ENCODE results near the gene GNAL. TPM values are rescaled to one million over a fixed set of nuclear protein-coding genes. Genes with fewer than 3 reads are reported as not detected.

The GNAL gene
- total and polyA plus RNA-seq, 4 donors = 0.15 to 0.92 (median 0.72) TPM

DNA sequence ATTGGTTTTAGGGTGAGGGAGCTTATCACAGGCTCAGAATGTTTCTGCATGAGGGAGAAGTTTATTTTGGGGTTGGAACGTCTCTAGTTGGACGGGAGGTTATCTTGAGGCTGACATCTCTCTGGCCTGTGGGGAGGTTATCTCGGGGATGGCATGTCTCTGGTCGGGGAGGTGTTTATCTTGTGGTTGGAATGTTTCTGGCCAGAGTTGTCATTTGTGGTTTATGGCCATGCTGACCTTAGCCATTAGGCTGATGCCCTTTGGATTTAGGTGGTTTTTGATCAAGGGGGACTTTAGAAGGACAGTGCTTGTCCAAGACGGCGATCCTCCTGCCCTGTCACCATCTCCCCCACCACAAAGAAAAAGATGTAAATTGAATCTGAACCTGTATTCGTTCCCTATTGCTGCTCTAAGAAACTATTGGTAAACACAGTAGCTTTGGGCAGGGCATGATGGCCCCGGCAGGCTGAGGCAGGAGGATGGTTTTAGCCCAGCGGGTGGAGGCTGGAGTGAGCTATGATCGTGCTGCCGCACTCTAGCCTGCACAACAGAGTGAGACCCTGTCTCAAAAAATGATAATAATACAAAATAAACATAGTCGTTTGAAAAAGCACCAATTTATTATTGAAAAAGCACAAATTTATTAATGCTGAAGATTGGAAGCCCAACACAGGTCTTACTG, 236.9 kb downstream of the GNAL start:
- TF ChIP-seq, protein P1, sequence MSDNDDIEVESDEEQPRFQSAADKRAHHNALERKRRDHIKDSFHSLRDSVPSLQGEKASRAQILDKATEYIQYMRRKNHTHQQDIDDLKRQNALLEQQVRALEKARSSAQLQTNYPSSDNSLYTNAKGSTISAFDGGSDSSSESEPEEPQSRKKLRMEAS (IDR thresholded peaks at IDR 0.05) = no peak
- TF ChIP-seq, protein P2, sequence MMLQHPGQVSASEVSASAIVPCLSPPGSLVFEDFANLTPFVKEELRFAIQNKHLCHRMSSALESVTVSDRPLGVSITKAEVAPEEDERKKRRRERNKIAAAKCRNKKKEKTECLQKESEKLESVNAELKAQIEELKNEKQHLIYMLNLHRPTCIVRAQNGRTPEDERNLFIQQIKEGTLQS (IDR thresholded peaks at IDR 0.05) = no peak
- TF ChIP-seq FOXA1 (IDR thresholded peaks at IDR 0.05) (no peak), YY1 (IDR thresholded peaks at IDR 0.05) (no peak), SP1 (IDR thresholded peaks at IDR 0.05) (no peak), RAD21 (IDR thresholded peaks at IDR 0.05) (no peak)
- TF ChIP-seq, protein P3, sequence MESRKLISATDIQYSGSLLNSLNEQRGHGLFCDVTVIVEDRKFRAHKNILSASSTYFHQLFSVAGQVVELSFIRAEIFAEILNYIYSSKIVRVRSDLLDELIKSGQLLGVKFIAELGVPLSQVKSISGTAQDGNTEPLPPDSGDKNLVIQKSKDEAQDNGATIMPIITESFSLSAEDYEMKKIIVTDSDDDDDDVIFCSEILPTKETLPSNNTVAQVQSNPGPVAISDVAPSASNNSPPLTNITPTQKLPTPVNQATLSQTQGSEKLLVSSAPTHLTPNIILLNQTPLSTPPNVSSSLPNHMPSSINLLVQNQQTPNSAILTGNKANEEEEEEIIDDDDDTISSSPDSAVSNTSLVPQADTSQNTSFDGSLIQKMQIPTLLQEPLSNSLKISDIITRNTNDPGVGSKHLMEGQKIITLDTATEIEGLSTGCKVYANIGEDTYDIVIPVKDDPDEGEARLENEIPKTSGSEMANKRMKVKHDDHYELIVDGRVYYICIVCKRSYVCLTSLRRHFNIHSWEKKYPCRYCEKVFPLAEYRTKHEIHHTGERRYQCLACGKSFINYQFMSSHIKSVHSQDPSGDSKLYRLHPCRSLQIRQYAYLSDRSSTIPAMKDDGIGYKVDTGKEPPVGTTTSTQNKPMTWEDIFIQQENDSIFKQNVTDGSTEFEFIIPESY (IDR thresholded peaks at IDR 0.05) = no peak
- TF ChIP-seq, protein P4, sequence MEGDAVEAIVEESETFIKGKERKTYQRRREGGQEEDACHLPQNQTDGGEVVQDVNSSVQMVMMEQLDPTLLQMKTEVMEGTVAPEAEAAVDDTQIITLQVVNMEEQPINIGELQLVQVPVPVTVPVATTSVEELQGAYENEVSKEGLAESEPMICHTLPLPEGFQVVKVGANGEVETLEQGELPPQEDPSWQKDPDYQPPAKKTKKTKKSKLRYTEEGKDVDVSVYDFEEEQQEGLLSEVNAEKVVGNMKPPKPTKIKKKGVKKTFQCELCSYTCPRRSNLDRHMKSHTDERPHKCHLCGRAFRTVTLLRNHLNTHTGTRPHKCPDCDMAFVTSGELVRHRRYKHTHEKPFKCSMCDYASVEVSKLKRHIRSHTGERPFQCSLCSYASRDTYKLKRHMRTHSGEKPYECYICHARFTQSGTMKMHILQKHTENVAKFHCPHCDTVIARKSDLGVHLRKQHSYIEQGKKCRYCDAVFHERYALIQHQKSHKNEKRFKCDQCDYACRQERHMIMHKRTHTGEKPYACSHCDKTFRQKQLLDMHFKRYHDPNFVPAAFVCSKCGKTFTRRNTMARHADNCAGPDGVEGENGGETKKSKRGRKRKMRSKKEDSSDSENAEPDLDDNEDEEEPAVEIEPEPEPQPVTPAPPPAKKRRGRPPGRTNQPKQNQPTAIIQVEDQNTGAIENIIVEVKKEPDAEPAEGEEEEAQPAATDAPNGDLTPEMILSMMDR (IDR thresholded peaks at IDR 0.05; ENCODE audit: low read depth, low read length, missing input control) = no peak
- Histone ChIP-seq H3K36me3 (ENCODE audit: control insufficient read depth in 4 of 4, insufficient read depth in 3 of 4, low read depth in 1 of 4, low read length in 3 of 4) (no peaks in the 10 kb centered on the region), H3K4me3 (ENCODE audit: low read depth in 1 of 3, low read length in 3 of 3) (no peak overlapping the region), H3K4me1 (ENCODE audit: control insufficient read depth in 4 of 4, insufficient read depth in 4 of 4, low read length in 3 of 4) (peaks cover 0 to 5% (median 0%) of the 10 kb centered on the region in 4 donors), H3K27me3 (ENCODE audit: control insufficient read depth in 4 of 4, insufficient read depth in 4 of 4, low read length in 3 of 4) (no peaks in the 10 kb centered on the region), H3K27ac (ENCODE audit: low read depth in 1 of 2, low read length in 2 of 2) (no peak overlapping the region), H3K9ac (ENCODE audit: low read depth in 1 of 2, low read length in 2 of 2) (no peak overlapping the region), H3K9me3 (ENCODE audit: control insufficient read depth in 4 of 4, low read length in 3 of 4) (no peaks in the 10 kb centered on the region)
- WGBS = 72% methylated on average over 12 of the region's 12 CpGs
- no peak for DNase-seq (ENCODE audit: low spot score)

DNA sequence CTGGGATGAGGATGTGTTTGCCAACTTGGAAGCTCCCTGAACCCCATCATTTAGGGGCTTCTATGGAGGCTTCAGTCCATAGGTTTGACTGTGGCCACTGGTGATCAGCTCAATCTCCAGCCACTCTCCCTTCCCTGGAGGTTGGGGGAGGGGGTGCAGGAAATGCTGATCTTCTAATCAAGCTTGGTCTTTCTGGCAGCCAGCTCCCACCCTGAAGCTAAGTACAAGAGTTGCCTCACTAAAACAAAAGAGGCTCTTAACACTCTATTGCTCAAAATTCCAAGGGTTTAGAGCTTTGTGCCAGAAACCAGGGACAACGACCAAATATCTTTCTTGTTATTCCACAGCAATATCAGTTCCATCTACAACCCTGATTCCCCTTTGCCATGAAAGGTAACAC, 238.4 kb downstream of the GNAL start:
- no peaks in the 10 kb centered on the region for H3K4me1 ChIP-seq (ENCODE audit: control insufficient read depth in 4 of 4, insufficient read depth in 4 of 4, low read length in 3 of 4)
- H3K27ac ChIP-seq (ENCODE audit: low read depth in 1 of 2, low read length in 2 of 2) = no peak overlapping the region
- DNase-seq (ENCODE audit: low spot score) = no peak
- WGBS = 80% methylated on average over 1 of the region's 1 CpG
- no peaks in the 10 kb centered on the region for H3K27me3 ChIP-seq (ENCODE audit: control insufficient read depth in 4 of 4, insufficient read depth in 4 of 4, low read length in 3 of 4)
- H3K9ac ChIP-seq (ENCODE audit: low read depth in 1 of 2, low read length in 2 of 2) = no peak overlapping the region
- H3K36me3 ChIP-seq (ENCODE audit: control insufficient read depth in 4 of 4, insufficient read depth in 3 of 4, low read depth in 1 of 4, low read length in 3 of 4) = no peaks in the 10 kb centered on the region
- no peaks in the 10 kb centered on the region for H3K9me3 ChIP-seq (ENCODE audit: control insufficient read depth in 4 of 4, low read length in 3 of 4)
- TF ChIP-seq RAD21 (IDR thresholded peaks at IDR 0.05) = no peak
- TF ChIP-seq FOXA2 (IDR thresholded peaks at IDR 0.05) = no peak
- no peak for TF ChIP-seq HNF4A (conservative IDR thresholded peaks at IDR 0.05)
- no peak for TF ChIP-seq TAF1 (conservative IDR thresholded peaks at IDR 0.05)
- TF ChIP-seq HNF4G (IDR thresholded peaks at IDR 0.05) = no peak
- no peak for TF ChIP-seq EGR1 (IDR thresholded peaks at IDR 0.05; ENCODE audit: low read depth in 2 of 2)
- no peak for TF ChIP-seq NR2F2 (IDR thresholded peaks at IDR 0.05)
- TF ChIP-seq RXRA (IDR thresholded peaks at IDR 0.05) = no peak
- no peak overlapping the region for H3K4me3 ChIP-seq (ENCODE audit: low read depth in 1 of 3, low read length in 3 of 3)

DNA sequence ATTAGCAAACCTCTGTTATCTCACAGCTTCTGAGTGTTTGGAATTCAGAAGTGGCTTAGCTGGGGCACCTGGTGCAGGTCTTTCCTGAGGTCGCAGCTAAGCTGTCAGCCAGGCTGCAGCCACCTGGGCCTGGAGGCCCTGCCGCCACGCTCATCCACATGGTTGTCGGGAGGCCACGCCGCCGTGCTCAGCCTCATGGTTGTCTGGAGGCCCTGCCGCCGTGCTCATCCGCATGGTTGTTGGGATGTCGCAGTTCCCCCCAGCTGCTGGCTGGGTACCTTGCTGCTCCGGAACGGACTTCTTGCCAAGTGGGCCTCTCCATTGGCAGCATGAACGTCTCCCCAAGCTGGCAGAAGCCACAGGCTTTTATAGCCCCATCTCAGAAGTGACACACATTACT, 243.3 kb downstream of the GNAL start:
- no peak overlapping the region for H3K4me3 ChIP-seq (ENCODE audit: low read depth in 1 of 3, low read length in 3 of 3)
- no peaks in the 10 kb centered on the region for H3K9me3 ChIP-seq (ENCODE audit: control insufficient read depth in 4 of 4, low read length in 3 of 4)
- H3K27ac ChIP-seq (ENCODE audit: low read depth in 1 of 2, low read length in 2 of 2) = no peak overlapping the region
- H3K4me1 ChIP-seq (ENCODE audit: control insufficient read depth in 4 of 4, insufficient read depth in 4 of 4, low read length in 3 of 4) = no peaks in the 10 kb centered on the region
- no peaks in the 10 kb centered on the region for H3K27me3 ChIP-seq (ENCODE audit: control insufficient read depth in 4 of 4, insufficient read depth in 4 of 4, low read length in 3 of 4)
- no peaks in the 10 kb centered on the region for H3K36me3 ChIP-seq (ENCODE audit: control insufficient read depth in 4 of 4, insufficient read depth in 3 of 4, low read depth in 1 of 4, low read length in 3 of 4)
- H3K9ac ChIP-seq (ENCODE audit: low read depth in 1 of 2, low read length in 2 of 2) = no peak overlapping the region
- DNase-seq (ENCODE audit: low spot score) = no peak
- 96% methylated on average over 14 of the region's 14 CpGs for WGBS
- TF ChIP-seq HNF4G (IDR thresholded peaks at IDR 0.05) = no peak
- TF ChIP-seq EGR1 (IDR thresholded peaks at IDR 0.05; ENCODE audit: low read depth in 2 of 2) = no peak

Other genes with a start within 250 kb of the GNAL start
- gene SLC35G4, start 79.7 kb upstream of the GNAL start, total RNA-seq = not detected
- not detected for gene SLC35G4, start 79.7 kb upstream of the GNAL start, polyA plus RNA-seq
- 10 to 100 TPM; 19.5 to 23.6 TPM for gene CHMP1B, start 162.1 kb downstream of the GNAL start, total RNA-seq
- gene CHMP1B, start 162.1 kb downstream of the GNAL start, polyA plus RNA-seq = 10 to 100 TPM; 13.6 to 18.7 TPM
- 10 to 100 TPM in 1 of 2 donors, 1 to 10 TPM in 1; 9.8 to 31.0 TPM for gene MPPE1, start 219.1 kb downstream of the GNAL start, total RNA-seq
- gene MPPE1, start 219.1 kb downstream of the GNAL start, polyA plus RNA-seq = 10 to 100 TPM; 21.2 to 31.6 TPM

Data from liver (tissue), 9 donors.